ENCODE data around the gene ZNF710. TPM values are rescaled to one million over a fixed set of nuclear protein-coding genes. Genes with fewer than 3 reads are reported as not detected.
A peak's percentile ranks its signal among the peaks of the same experiment; 100 is the strongest.

The ZNF710 gene
- total RNA-seq, 1 donor from 2014 or later, result 129 TPM

- H3K36me3 Mint-ChIP-seq (ENCODE audit: low read depth, unreplicated experiment), result peaks cover 10% of the 10 kb centered on the region
- H3K9me3 Mint-ChIP-seq (ENCODE audit: unreplicated experiment), result no peaks in the 10 kb centered on the region
- peak overlapping the region; percentile 100 for H3K27ac Mint-ChIP-seq (ENCODE audit: unreplicated experiment)
- H3K27me3 Mint-ChIP-seq (ENCODE audit: unreplicated experiment), result peaks cover 27% of the 10 kb centered on the region
- peaks cover 78% of the 10 kb centered on the region for H3K4me1 Mint-ChIP-seq (ENCODE audit: unreplicated experiment)
- peak overlapping the region; percentile 82 for H3K4me3 Mint-ChIP-seq (ENCODE audit: unreplicated experiment)
- TF ChIP-seq CTCF (IDR thresholded peaks at IDR 0.05; ENCODE audit: unreplicated experiment), result no peak
- no peak for DNase-seq (ENCODE audit: low spot score)
Observed at GRCh38 chr15:90033448-90033847, 32.3 kb downstream of the ZNF710 start.

- Mint-ChIP-seq H3K9me3 (ENCODE audit: unreplicated experiment) (no peaks in the 10 kb centered on the region), H3K27ac (ENCODE audit: unreplicated experiment) (peak overlapping the region; percentile 100), H3K27me3 (ENCODE audit: unreplicated experiment) (peaks cover 30% of the 10 kb centered on the region), H3K4me3 (ENCODE audit: unreplicated experiment) (peak overlapping the region; percentile 69), H3K36me3 (ENCODE audit: low read depth, unreplicated experiment) (peaks cover 10% of the 10 kb centered on the region), H3K4me1 (ENCODE audit: unreplicated experiment) (peaks cover 85% of the 10 kb centered on the region)
- DNase-seq (ENCODE audit: low spot score), result no peak
- TF ChIP-seq CTCF (IDR thresholded peaks at IDR 0.05; ENCODE audit: unreplicated experiment), result no peak
Observed at GRCh38 chr15:90035095-90035839, 34.1 kb downstream of the ZNF710 start.

- no peak for TF ChIP-seq CTCF (IDR thresholded peaks at IDR 0.05; ENCODE audit: unreplicated experiment)
- peaks cover 87% of the 10 kb centered on the region for H3K4me1 Mint-ChIP-seq (ENCODE audit: unreplicated experiment)
- peak overlapping the region; percentile 69 for H3K4me3 Mint-ChIP-seq (ENCODE audit: unreplicated experiment)
- peak overlapping the region; percentile 100 for H3K27ac Mint-ChIP-seq (ENCODE audit: unreplicated experiment)
- peaks cover 30% of the 10 kb centered on the region for H3K27me3 Mint-ChIP-seq (ENCODE audit: unreplicated experiment)
- H3K9me3 Mint-ChIP-seq (ENCODE audit: unreplicated experiment), result no peaks in the 10 kb centered on the region
- DNase-seq (ENCODE audit: low spot score), result no peak
- H3K36me3 Mint-ChIP-seq (ENCODE audit: low read depth, unreplicated experiment), result peaks cover 10% of the 10 kb centered on the region
Observed at GRCh38 chr15:90035840-90036230, 34.7 kb downstream of the ZNF710 start.

GRCh38 chr15:90036343-90036742, 35.2 kb downstream of the ZNF710 start:
- Mint-ChIP-seq H3K27ac (ENCODE audit: unreplicated experiment) (peak overlapping the region; percentile 100), H3K4me3 (ENCODE audit: unreplicated experiment) (peak overlapping the region; percentile 6), H3K4me1 (ENCODE audit: unreplicated experiment) (peaks cover 86% of the 10 kb centered on the region), H3K9me3 (ENCODE audit: unreplicated experiment) (no peaks in the 10 kb centered on the region), H3K36me3 (ENCODE audit: low read depth, unreplicated experiment) (peaks cover 10% of the 10 kb centered on the region), H3K27me3 (ENCODE audit: unreplicated experiment) (peaks cover 30% of the 10 kb centered on the region)
- DNase-seq (ENCODE audit: low spot score), result no peak
- TF ChIP-seq CTCF (IDR thresholded peaks at IDR 0.05; ENCODE audit: unreplicated experiment), result no peak

GRCh38 chr15:90036806-90037510, 35.8 kb downstream of the ZNF710 start:
- peak overlapping the region; percentile 100 for H3K27ac Mint-ChIP-seq (ENCODE audit: unreplicated experiment)
- peaks cover 10% of the 10 kb centered on the region for H3K36me3 Mint-ChIP-seq (ENCODE audit: low read depth, unreplicated experiment)
- DNase-seq (ENCODE audit: low spot score), result no peak
- peak overlapping the region; percentile 35 for H3K4me3 Mint-ChIP-seq (ENCODE audit: unreplicated experiment)
- H3K27me3 Mint-ChIP-seq (ENCODE audit: unreplicated experiment), result peaks cover 30% of the 10 kb centered on the region
- H3K4me1 Mint-ChIP-seq (ENCODE audit: unreplicated experiment), result peaks cover 87% of the 10 kb centered on the region
- TF ChIP-seq CTCF (IDR thresholded peaks at IDR 0.05; ENCODE audit: unreplicated experiment), result no peak
- H3K9me3 Mint-ChIP-seq (ENCODE audit: unreplicated experiment), result no peaks in the 10 kb centered on the region
